Skin of body (tissue), 2 donors: ENCODE measurements around the gene ANAPC10. TPM values are rescaled to one million over a fixed set of nuclear protein-coding genes. Genes with fewer than 3 reads are reported as not detected.

Experiments used
- DNase-seq: peaks from one replicate; lab custom pipeline; 2025; lab: John Stamatoyannopoulos, UW
- total RNA-seq: library from RNA; depleted of rRNA; stranded (reverse); fragments of >200 nt; gene quantifications from one replicate; pipeline ENCODE4 v1.2.3, GENCODE V29; 2014

The ANAPC10 gene
- total RNA-seq, 1 donor from 2014 or later: 29.3 TPM

DNA sequence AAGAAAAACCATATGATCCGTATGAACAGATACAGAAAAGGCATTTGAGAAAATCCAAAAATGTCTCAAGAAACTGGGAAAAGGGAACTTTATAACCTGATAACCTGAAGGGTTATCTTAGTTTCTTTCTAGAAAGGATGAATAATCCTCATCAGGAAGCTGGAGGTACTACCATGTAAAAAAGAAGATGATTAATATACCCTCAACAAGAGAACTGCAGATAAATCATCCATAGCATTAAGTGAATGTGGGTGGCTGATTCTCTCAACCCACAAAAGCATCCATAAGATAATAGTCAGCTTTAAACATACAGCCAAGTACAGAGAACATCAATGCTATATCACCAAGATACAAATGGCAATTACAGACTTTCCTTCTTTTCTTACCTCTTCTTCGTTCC, 26.4 kb downstream of the ANAPC10 start:
- no peak for DNase-seq

DNA sequence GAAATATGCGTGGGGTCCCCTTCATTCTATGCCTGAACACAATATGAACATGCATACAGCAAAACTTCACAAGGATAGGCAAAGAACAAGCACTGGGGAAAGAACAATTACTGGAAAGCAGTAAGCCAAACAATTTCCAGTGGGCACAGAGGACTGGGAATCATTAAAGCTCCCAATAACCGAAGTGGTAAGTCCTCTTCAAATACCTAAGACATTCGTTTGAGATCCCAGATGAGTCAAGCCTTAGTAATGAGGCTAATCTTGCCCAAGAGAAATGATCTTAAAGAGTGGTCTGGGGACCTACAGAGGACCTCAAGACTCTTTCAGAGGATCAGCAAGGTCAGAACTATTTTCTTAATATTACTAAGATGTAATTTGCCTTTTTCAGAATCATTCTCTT, 28.6 kb downstream of the ANAPC10 start:
- DNase-seq: no peak

GRCh38 chr4:145066063-145066501, 31.9 kb downstream of the ANAPC10 start:
- no peak for DNase-seq

DNA sequence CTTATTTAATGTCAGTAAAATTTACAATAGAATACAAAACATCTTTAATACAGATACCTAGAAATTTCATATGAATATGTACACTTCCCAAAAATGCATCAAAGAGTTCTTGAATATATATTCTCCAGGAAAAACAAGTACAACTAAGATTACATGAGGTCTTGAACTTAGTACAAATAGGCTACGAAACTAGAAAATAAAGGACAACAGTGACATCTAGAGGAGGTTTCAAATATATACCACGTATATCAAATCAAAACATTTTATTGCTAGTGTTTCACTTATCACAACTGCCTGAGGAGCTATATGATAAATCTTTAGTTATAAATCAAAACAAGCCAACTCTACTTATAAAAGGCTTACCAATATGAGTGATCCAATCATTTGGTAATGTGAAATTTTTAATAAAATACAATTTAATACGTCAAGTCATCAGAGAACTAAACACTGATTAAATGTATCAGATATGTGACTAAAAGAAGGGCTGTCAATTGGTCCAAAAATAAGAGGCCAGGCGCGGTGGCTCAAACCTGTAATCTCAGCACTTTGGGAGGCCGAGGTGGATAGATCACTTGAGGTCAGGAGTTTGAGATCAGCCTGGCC, 36.6 kb downstream of the ANAPC10 start:
- peak; percentile 53 for DNase-seq

- DNase-seq: no peak
Observed at GRCh38 chr4:145058256-145058655, 39.7 kb downstream of the ANAPC10 start.

DNA sequence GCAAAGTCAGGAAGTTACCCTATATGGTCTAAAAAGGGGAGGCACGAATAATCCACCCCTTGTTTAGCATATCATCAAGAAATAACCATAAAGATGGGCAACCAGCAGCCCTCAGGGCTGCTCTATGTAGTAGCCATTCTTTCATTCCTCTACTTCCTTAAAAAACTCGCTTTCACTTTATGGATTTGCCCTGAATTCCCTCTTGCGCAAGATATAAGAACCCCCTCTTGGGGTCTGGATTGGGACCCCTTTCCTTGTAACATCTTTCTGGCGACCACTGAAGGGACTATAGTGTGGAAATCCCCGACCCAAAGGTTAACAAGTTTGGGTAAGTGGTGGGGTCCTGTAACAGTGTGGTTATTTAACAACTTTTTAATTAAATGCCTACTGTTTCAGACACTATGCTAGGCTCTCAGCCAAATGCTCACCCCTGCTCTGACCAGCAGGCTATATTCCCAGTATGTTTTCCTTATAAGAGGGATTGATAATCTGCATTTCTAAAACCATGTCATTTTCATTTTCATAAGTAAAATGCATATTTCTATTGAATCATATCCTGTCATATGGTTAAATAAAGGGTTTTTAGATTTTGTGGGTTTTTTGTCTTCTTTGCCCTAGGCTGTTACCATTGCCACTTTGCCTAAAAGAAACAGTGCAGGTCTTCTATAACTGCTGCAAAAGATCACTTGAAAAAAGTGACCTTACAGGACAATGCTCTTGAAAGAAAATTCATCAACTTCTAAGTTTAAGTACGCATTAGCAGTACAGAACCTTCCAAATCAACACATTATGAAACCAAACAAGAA, 41.5 kb downstream of the ANAPC10 start:
- no peak for DNase-seq

- no peak for DNase-seq
Observed at GRCh38 chr4:145055533-145056257, 42.3 kb downstream of the ANAPC10 start.

GRCh38 chr4:145049241-145049640, 48.8 kb downstream of the ANAPC10 start:
- DNase-seq: no peak

GRCh38 chr4:145048817-145049216, 49.2 kb downstream of the ANAPC10 start:
- no peak for DNase-seq

DNA sequence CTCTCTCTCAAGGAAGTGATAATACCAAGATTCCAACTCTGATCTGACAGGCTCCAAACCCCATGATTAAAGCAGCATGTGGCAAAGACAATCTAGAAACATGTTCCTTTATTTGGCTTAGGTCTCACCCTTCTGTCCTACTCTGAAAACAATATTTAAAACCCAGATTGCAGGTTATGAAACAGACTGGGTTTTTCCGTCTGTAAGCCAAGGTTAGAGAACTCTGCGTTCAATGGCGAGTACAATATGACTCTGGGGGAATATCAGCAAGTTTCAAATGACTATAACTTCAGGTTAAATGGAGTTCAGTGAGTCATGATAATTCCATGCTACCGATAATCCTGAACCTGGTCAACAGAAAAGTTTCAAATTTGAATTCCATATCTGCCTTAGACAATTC, 50.8 kb downstream of the ANAPC10 start:
- no peak for DNase-seq

DNA sequence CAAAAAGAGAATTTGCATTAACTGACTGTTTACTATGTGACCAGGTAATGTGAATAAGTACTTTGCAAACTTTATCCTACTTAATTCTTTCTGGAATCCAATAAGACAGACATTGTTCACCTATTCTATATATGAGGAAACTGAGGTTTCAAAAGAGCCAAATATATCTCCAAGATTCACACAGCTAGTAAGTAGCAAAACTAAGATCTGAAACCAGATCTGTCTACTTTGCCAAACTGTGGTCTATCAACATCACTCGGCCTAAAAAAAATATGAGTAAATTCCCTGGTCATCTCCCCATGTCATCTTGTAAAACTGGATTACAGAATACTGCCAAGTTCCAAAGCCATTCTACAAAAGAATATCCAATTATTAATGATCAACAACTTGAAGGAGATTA, 52.8 kb downstream of the ANAPC10 start:
- DNase-seq: no peak

- no peak for DNase-seq
Observed at GRCh38 chr4:145044341-145044740, 53.7 kb downstream of the ANAPC10 start.

DNA sequence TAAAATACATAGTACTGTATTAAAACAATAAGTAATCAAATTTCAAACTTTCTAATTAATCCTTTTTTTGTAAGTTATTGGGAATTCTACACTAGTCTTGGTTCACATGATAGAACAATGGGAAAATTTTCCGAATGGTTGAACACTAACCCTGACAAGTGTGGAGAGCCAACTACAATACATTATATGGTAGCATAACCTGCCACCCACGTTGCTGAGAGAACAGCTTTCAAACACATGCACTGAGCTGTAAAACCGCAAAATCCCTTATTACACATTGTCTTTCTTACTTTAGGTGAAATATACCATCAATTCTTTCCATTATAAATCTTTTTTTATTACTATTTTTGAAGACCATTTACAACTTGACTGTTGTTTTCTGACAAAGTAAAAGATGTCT, 54.7 kb downstream of the ANAPC10 start:
- DNase-seq: peak; percentile 12

DNA sequence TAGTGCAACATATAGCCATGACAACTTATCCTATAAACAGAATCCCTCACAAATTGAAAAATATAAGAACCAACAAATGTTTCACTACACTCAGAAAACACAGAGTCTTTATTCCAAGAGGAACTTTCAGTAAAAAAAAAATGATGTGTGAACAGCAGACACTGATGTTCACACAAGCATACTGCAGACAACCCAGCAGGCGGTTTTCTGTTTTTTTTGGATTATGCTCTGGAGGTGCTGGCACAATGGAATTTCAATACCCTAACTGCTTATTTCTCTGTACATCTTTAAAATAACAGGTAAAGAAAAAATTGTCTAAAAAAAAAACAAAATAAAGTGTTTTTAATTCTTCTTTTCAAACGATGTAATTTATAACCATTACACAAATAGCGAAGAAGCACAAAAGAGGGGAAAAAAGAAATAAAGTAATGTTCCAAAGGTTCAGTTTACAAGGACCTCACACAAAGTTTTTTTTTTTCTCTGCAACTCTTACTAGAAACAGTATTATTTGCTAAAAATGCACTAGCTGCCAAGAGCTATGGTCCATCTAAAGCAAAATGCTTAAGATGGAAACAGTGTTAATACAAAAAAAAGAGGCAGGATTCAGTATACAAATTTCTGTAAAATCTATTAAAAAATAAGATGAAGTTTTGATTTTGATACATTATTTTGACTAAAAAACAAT, 55.3 kb downstream of the ANAPC10 start:
- no peak for DNase-seq

DNA sequence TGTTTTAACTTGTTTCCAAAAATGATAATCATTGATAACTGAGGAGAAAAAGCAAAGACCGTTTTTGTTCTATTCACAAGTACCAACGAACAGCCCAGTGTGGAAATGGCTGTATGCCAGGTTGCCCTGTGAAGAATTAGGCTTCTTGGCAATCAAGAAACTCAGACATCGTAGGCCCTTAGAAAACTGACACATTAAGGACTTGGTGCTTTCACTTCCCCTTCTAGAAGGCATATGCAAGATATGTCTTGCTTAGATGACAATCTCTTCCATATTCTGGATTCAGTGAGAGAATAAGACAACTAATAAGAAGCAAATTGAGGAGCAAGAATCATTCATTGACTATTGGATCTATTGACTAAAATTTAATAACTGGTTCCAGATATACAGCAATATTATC, 56.6 kb downstream of the ANAPC10 start:
- no peak for DNase-seq

DNA sequence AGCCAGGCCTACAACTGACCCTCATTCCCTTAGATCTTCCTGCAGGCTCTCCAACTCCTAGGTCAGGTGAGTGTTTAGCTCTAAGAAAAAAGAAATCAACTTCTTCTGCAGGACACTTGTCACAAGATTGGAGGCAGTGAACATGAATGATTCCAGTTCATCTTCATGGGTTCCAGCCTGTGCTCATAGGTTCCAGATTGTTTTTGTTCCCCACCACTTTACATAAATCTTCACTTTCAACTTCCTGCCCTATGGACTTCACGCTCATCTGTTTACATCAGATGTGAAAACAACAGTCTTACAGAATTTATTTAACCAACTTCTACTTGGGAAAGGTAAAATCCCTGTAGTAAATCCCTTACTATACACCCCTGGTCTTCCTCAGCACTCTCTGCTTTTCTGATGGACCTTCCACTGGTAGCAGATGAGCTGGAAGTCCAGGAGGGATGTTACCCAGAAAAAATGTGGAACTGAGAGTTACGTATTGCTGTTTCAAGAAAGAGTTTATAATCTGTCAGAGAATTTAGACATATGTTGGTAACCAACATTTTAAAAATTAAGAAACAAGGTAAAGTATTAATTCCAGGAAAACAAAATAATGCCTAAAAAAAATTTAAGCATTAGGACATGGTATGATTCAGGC, 62.4 kb downstream of the ANAPC10 start:
- DNase-seq: no peak

DNA sequence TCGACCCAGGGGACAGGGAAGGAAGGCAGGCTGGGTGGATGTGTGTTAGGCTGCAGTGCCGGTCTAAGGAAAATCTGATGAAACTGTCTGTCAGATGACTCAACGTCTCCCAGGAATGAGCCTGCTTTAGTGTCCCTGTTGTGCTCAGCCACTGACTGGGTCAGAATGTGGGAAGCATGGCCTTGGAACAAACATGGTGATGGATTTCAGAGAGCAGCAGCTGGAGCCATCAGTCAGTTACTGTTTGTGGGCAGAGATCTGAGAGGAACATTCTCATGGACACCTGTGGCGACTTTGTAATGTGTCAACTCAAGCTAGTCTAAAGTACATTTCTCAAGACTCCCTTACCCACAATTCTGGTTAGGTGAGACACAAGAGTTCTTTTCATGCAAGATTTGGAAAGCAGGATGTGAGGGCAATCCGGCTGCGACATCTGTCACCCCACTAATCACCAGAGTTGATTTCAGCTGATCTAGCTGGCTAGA, 63.2 kb downstream of the ANAPC10 start:
- DNase-seq: no peak

GRCh38 chr4:145019346-145019745, 78.7 kb downstream of the ANAPC10 start:
- DNase-seq: no peak

DNA sequence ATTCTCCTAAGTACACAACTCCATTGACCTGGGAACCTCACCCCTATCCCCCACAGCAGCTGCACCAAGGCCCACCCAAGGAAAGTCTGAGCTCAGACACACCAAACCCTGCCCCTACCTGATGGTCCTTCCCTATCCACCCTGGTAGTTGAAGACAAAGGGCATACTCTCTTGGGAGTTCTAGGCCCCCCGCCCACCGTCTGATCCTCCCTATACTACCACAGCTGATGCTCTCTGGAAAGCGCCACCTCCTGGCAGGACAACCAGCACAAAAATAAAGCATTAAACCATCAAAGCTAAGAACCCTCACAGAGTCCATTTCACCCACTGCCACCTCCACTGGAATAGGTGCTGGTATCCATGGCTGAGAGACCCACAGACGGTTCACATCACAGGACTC, 83.6 kb downstream of the ANAPC10 start:
- no peak for DNase-seq

DNA sequence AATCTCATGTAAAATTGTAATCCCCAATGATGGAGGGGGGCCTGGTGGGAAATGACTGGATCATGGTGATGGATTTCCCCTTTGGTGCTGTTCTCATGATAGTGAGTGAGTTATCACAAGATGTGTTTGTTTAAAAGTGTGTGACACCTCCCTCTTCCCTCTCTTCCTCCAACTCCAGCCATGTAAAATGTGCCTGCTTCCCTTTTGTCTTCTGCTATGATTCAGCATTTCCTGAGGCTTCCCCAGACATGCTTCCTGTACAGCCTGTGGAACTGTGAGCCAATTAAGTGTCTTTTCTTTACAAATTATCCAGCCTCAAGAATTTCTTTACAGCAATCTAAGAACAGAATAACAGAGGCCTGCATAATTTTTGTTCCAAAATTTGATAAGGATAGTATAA, 85.2 kb downstream of the ANAPC10 start:
- no peak for DNase-seq

DNA sequence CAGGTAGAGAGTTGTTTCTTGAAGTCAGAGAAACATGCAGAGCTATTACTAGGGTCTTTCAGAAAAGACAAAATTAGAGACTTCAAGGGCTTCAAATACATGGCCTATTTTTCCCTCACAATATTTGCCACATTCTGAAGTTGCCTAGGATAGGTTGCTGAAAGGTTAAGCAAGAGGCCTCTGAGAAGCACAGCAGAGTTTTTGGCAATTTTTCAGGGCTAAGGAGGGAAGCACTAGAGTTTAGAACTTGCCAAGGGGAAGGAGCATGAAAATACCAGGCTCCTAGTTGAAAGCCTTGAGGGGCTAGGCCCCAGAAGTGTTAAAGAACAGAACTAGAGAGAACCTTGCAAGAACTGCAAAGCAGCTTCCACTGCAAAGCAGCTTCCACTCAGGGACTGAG, 86.4 kb downstream of the ANAPC10 start:
- no peak for DNase-seq
